PC-9 (cell line): ENCODE measurements around the gene SMIM8.

Source experiments
- EZH2 ChIP-seq: fragments of 200-600 bp; sonication (generic); IDR thresholded peaks from 2 replicates; pipeline ENCODE4 v1.8.0; 2017; ENCODE audit warnings: antibody characterized with exemption, low read depth
- TF ChIP-seq, protein P1 (sequence below): fragments of 200-600 bp; sonication (generic); conservative IDR thresholded peaks from 2 replicates; pipeline ENCODE4 v1.6.1; 2017; ENCODE audit warnings: mixed run types, antibody characterized with exemption, mild to moderate bottlenecking, moderate library complexity

DNA sequence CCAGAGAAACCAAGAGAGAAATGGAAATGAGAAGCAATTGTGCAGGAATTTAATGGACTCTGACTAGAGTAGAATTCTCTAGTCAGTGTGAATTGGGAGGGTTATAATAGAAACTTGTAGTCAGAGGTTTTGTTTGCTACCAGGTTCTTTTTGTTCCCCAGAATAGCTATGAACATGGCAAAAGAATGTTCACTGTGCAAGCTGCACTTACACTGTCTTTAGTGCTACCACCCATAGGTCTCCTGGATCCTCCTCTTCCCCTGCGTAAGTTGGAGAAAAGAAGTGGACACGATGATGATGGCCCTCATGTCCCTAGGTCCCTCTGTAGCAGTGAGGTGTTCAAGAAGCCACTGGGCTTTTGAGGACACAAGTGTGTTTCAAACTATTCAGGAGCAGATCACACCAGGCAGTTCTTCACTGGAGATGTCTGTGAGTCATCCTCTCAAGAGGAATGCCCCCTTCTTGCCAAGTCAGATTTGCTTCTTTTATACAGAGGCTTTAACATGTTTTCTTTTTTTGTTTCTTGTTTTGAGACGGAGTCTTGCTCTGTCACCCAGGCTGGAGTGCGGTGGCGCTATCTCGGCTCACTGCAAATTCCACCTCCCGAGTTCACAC is 47.6 kb upstream of the SMIM8 start:
- TF ChIP-seq, protein P1, sequence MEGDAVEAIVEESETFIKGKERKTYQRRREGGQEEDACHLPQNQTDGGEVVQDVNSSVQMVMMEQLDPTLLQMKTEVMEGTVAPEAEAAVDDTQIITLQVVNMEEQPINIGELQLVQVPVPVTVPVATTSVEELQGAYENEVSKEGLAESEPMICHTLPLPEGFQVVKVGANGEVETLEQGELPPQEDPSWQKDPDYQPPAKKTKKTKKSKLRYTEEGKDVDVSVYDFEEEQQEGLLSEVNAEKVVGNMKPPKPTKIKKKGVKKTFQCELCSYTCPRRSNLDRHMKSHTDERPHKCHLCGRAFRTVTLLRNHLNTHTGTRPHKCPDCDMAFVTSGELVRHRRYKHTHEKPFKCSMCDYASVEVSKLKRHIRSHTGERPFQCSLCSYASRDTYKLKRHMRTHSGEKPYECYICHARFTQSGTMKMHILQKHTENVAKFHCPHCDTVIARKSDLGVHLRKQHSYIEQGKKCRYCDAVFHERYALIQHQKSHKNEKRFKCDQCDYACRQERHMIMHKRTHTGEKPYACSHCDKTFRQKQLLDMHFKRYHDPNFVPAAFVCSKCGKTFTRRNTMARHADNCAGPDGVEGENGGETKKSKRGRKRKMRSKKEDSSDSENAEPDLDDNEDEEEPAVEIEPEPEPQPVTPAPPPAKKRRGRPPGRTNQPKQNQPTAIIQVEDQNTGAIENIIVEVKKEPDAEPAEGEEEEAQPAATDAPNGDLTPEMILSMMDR = no peak
- no peak for TF ChIP-seq EZH2
